Erythroblast (primary cell): ENCODE data around the gene ITPR2.
"Not testable (repeated sequence)": the region's sequence is repeated elsewhere in the genome, so short reads cannot be mapped to it uniquely, and the experiment has no call there.

Source experiments
- DNase-seq, 2 experiments: peaks; one replicate each; lab custom pipeline; 2025; lab: John Stamatoyannopoulos, UW
- GATA1 ChIP-seq: IDR thresholded peaks from 2 replicates; pipeline ENCODE4 v1.6.1; 2011; ENCODE audit warnings: low read depth, mild to moderate bottlenecking, control low read depth, low read length, moderate library complexity
- POLR2A ChIP-seq: IDR thresholded peaks from 2 replicates; pipeline ENCODE4 v1.6.1; 2011; ENCODE audit warnings: mild to moderate bottlenecking, low read length

Gene ITPR2

DNA sequence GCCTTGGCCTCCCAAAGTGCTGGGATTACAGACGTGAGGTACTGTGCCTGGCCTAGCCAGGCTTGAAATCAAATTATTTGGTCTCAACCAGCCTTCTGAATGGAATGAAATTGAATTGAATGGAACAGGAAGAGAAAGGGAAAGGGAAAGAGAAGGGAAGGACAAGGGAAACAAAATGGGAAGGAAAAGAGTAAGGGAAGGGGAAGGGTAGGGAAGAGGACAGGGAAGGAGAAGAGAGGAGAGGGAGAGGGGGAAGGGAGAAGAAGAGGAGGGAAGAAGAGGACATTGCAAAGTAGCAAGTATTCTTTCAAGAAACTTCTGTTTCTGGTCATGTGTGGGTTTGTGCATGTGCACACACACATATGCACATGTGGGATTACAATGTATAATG is 97.8 kb downstream of the ITPR2 start:
- DNase-seq, result no peak
- TF ChIP-seq POLR2A (no peak), GATA1 (no peak)

GRCh38 chr12:26734510-26735248 is 98.3 kb downstream of the ITPR2 start:
- TF ChIP-seq POLR2A (no peak), GATA1 (no peak)
- no peak for DNase-seq

DNA sequence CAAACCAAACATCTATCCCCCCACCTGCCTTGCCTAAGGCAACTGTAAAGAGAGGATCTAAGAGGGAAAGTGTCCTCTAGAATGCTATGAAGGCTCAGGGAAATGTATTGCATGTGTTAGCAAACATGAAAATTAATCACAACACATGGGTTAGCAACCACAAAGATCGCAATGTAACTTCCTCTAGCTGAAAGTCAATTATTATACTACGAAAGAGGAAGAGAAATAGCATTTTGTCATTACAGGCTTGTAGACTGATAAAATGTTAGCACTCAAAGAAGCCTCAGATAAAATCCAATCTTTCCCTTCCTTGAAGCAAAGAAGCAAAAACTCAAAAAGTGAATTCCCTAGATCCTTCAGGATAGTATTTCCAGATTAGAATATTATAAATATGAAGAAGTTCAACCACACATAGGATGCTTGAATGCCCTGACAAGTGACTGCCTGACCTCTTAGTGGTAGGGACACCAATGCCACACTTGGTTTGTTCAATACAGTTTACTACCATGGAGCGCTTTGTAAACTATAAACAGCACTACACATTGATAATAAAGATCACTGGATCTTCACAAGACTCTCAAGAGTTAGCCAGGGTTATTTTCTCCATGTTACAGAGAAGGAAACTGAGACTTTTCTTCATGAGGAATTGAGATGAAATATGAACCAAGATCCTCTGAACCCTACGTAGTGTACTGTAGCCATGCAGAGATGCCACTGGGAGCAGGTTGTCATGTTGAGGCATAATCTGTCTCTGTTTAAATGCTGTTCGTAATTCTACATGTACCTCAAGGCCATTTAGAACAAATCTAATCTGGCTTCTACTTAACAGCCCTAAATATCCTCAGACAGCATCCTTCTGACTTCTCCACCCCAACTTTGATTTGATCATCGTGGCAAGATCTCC is 100.7 kb downstream of the ITPR2 start:
- no peak for DNase-seq
- TF ChIP-seq GATA1, result no peak
- TF ChIP-seq POLR2A, result no peak

- no peak for DNase-seq
These were observed 102.3 kb downstream of the ITPR2 start for GRCh38 chr12:26730481-26731350.

DNA sequence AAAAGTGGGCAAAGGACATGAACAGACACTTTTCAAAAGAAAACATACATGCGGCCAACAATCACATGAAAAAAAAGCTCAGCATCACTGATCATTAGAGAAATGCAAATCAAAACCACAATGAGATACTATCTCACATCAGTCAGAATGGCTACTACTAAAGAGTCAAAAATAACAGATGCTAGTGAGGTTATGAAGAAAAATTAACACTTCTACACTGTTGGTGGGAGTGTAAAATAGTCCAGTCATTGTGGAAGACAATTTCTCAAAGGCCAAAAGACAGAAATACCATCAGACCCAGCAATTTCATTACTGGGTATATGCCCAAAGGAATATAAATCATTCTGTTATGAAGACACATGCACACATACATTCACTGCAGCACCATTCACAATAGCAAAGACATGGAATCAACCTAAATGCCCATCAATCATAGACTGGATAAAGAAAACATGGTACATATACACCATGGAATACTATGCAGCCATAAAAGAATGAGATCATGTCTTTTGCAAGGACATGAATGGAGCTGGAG is 103.8 kb downstream of the ITPR2 start:
- not testable (repeated sequence) for DNase-seq

More at GRCh38 chr12:26730481-26731350, 102.3 kb downstream of the ITPR2 start:
- TF ChIP-seq POLR2A (no peak), GATA1 (no peak)

- DNase-seq, result no peak
- TF ChIP-seq GATA1, result no peak
- no peak for TF ChIP-seq POLR2A
These were observed 104.6 kb downstream of the ITPR2 start for GRCh38 chr12:26728205-26729050.

- no peak for DNase-seq
- TF ChIP-seq GATA1 (no peak), POLR2A (no peak)
These were observed 105.4 kb downstream of the ITPR2 start for GRCh38 chr12:26727482-26728204.

- TF ChIP-seq GATA1 (no peak), POLR2A (no peak)
- no peak for DNase-seq
These were observed 106.0 kb downstream of the ITPR2 start for GRCh38 chr12:26726956-26727355.

- DNase-seq, result no peak
- TF ChIP-seq POLR2A (no peak), GATA1 (no peak)
These were observed 107.6 kb downstream of the ITPR2 start for GRCh38 chr12:26725276-26725916.

GRCh38 chr12:26724309-26724702 is 108.7 kb downstream of the ITPR2 start:
- no peak for DNase-seq
- TF ChIP-seq GATA1 (no peak), POLR2A (no peak)

- DNase-seq, result no peak
- TF ChIP-seq GATA1 (no peak), POLR2A (no peak)
These were observed 109.3 kb downstream of the ITPR2 start for GRCh38 chr12:26723379-26724308.
